Neutrophil (primary cell): ENCODE measurements around the gene NOXA1.

Experiments used
- H3K27ac ChIP-seq: fragments of 200-600 bp; sonication (generic); 2 replicates; pipeline ENCODE4 v1.5.1; 2016; ENCODE audit warnings: mild to moderate bottlenecking, moderate library complexity
- H3K27me3 ChIP-seq: fragments of 200-600 bp; sonication (generic); 2 replicates; pipeline ENCODE4 v1.6.0; 2016; ENCODE audit warnings: mild to moderate bottlenecking
- H3K36me3 ChIP-seq: fragments of 200-600 bp; sonication (generic); 2 replicates; pipeline ENCODE4 v1.5.1; 2017
- H3K4me1 ChIP-seq, 2 experiments: fragments of 200-600 bp in 1 of 2; sonication (generic) in 1 of 2; 1 replicate in 1 of 2; 2 replicates in 1 of 2; pipeline versions ENCODE4 v1.5.1 to v1.6.1; 2013 to 2016; ENCODE audit warnings: low read depth in 1 of 2, low read length in 1 of 2, mild to moderate bottlenecking in 1 of 2, moderate library complexity in 1 of 2; ENCODE audit not compliant: control insufficient read depth in 1 of 2, insufficient read depth in 1 of 2
- H3K4me3 ChIP-seq, 2 experiments: fragments of 200-600 bp in 1 of 2; sonication (generic) in 1 of 2; 1 replicate in 1 of 2; 2 replicates in 1 of 2; pipeline ENCODE4 v1.5.1; 2013 to 2016; ENCODE audit warnings: low read depth in 1 of 2, low read length in 1 of 2, mild to moderate bottlenecking in 1 of 2, moderate library complexity in 1 of 2
- H3K9me3 ChIP-seq: fragments of 200-600 bp; sonication (generic); 2 replicates; pipeline ENCODE4 v1.5.1; 2016
- TF ChIP-seq, protein P1 (sequence below): fragments of 200-600 bp; sonication (generic); IDR thresholded peaks from 2 replicates; pipeline ENCODE4 v1.5.1; 2016; ENCODE audit warnings: antibody characterized with exemption

The NOXA1 gene

DNA sequence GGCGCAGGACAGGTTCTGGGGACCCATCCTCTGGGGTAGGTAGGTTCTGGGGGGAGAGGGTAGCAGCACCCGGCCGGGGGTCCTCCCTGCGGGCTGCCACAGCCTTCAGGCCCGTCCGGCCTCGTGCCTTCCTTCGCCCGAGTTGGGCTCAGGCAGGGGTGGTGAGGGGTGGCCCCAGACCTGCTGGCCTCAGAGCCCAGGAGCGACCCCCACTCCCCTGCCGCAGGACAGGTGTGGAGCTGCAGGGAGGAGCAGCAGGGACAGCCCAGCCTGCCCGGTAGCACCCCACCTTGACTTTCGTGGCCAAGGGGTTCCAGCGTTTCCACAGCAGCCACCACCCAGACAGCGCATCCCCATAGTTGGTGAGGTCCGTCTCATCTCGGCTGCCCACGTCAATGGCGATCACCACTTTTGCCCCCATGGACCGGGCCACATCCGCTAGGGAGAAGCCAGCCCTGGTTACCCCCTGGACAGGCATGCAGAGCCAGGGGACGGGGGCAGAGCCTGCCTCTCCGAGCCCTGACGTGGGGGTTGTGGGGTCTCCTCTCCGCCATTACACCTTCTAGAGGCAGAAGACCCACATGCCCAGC is 39.3 kb downstream of the NOXA1 start:
- TF ChIP-seq, protein P1, sequence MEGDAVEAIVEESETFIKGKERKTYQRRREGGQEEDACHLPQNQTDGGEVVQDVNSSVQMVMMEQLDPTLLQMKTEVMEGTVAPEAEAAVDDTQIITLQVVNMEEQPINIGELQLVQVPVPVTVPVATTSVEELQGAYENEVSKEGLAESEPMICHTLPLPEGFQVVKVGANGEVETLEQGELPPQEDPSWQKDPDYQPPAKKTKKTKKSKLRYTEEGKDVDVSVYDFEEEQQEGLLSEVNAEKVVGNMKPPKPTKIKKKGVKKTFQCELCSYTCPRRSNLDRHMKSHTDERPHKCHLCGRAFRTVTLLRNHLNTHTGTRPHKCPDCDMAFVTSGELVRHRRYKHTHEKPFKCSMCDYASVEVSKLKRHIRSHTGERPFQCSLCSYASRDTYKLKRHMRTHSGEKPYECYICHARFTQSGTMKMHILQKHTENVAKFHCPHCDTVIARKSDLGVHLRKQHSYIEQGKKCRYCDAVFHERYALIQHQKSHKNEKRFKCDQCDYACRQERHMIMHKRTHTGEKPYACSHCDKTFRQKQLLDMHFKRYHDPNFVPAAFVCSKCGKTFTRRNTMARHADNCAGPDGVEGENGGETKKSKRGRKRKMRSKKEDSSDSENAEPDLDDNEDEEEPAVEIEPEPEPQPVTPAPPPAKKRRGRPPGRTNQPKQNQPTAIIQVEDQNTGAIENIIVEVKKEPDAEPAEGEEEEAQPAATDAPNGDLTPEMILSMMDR: no peak
- Histone ChIP-seq H3K36me3 (no peaks in the 10 kb centered on the region), H3K27me3 (peaks cover 70% of the 10 kb centered on the region), H3K27ac (no peak overlapping the region), H3K4me3 (no peak overlapping the region), H3K4me1 (peaks cover 5 to 16% of the 10 kb centered on the region in 2 experiments), H3K9me3 (no peaks in the 10 kb centered on the region)

DNA sequence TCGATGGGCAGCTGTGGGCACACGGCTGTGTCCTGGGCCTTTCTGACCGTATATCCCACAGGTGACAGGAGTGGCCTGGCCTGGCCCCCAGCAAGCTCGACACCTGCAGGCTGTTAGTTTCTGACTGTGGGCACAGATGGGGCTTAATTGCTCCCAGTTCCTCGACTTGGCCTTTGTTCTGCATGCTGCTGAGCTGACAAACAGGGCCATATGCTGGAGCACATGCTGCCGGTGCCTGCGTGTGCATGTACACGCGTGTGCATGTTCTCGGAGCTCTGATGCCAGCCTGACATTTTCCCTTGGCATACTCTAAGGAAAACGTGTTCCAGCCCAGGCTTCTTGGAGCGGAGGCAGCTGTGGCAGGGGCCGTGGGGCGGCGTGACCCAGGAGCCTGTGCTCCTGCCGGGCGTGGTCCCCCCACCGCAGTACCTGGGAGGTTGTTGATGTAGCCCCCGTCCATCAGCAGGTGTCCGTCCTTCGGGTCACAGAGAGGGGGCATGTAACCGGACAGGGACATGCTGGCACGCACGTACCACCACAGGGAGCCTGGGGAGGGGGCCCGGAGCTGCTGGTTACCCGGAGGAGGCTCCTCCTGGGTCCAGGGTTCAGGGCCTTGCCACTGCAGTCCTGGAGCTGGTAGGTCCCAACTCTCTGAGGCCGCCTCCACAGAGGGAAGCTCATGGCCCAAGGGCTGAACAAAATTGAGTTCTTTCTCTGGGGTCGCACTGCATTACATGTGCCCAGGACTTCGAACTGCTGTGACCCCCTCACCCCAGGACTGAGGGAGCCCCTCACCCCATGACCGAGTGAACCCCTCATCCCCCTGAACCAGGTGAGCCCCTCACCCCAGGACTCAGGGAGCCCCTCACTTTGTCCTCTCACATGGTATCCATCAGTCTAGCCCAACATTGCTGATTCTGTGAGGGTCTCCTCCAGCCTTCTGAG is 40.1 kb downstream of the NOXA1 start:
- Histone ChIP-seq H3K27ac (no peak overlapping the region), H3K36me3 (no peaks in the 10 kb centered on the region), H3K4me3 (no peak overlapping the region), H3K9me3 (no peaks in the 10 kb centered on the region), H3K27me3 (peaks cover 64% of the 10 kb centered on the region), H3K4me1 (peaks cover 5 to 16% of the 10 kb centered on the region in 2 experiments)
- TF ChIP-seq, protein P1: no peak

DNA sequence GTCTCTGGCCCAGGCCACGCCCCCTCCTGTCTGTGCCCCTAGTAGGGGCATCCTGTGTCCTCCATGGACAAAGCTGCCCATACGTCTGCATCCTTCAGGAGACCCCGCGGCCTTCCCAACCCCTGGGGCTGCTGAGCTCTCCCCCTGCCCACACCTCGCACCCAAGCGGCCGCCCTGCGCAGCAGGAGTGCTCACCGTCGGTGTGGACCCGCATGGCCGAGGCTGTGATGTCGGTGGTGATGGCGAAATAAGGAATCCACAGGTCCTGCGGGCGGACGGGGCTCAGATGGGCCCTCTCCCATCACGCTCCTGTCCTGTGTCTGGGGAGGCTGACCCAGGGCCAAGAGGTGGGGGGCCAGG is 40.7 kb downstream of the NOXA1 start:
- TF ChIP-seq, protein P1: no peak
- H3K27me3 ChIP-seq: peaks cover 64% of the 10 kb centered on the region
- H3K27ac ChIP-seq: no peak overlapping the region
- H3K4me1 ChIP-seq: peaks cover 5 to 11% of the 10 kb centered on the region in 2 experiments
- no peaks in the 10 kb centered on the region for H3K36me3 ChIP-seq
- H3K4me3 ChIP-seq: no peak overlapping the region
- no peaks in the 10 kb centered on the region for H3K9me3 ChIP-seq

DNA sequence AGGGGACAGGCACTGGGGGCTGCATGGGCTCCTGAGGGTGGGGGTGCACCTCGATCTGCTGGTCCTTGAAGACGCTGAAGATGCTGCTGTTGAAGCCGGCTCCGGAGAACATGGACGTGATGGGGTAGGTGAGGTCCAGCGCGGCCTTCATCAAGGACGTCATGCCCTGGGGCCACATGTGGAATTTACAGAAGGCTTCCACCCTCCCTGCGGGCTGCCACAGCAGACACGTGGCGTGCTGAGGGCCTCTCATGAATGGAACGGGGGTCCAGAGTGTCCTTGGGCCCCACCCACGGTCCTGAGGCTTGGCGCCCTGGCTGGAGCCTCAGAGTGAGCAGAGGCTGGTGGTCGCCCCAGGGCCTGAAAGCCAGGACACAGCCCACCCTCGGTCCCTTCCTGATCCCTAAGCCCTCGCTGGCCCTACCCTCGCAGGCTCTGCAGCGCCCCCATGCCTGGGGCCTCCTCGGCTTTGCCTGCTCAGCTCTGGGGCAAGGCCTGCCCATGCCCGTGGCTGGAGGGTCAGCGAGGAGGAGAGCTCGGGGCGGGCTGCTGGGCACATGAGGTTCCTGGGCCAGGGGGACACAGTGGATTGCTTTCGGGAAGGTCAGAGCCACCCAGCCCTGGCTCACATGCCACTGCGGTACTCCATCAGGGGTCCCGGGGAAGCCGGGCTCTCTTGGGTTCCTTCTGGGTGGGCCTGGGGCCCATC is 41.3 kb downstream of the NOXA1 start:
- Histone ChIP-seq H3K36me3 (no peaks in the 10 kb centered on the region), H3K9me3 (no peaks in the 10 kb centered on the region), H3K27me3 (peaks cover 64% of the 10 kb centered on the region), H3K4me3 (no peak overlapping the region), H3K4me1 (peaks cover 3 to 8% of the 10 kb centered on the region in 2 experiments), H3K27ac (no peak overlapping the region)
- TF ChIP-seq, protein P1: no peak

DNA sequence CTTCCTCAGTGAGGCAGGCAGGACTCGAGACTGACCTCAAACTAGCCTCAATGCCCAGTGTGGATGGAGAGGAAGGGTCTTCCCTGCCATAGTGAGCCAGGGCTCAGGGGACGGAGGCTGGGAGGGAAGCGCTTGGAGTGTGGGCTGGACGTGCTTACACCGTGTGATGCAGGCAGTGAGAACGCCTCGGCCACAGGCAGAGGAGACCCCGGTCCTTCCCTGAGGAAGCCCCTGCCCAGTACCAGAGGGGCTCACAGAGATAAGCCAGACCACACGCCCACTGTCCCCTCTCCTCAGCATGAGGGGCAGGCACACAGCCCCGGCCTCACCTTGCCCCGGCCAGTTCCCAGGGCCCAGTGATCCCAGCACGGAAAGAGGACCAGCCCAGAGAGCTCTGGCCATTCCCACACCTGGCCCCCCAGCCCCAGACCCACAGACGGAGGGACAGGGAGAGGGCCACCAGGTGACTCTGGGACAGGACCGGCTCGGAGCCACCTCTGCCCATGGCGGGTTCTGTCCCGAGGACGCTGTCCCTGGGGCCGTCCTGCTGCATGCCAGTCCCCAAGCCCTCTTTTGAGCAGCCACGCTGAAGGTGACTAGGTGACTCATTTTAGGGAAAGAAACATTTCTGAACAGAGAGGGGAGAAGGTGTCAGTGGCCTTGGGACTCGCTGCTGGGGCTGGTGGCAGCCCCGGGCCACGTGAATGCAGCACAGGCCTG is 42.0 kb downstream of the NOXA1 start:
- H3K4me1 ChIP-seq: peaks cover 0 to 5% of the 10 kb centered on the region in 2 experiments
- no peaks in the 10 kb centered on the region for H3K36me3 ChIP-seq
- H3K27me3 ChIP-seq: peaks cover 64% of the 10 kb centered on the region
- H3K9me3 ChIP-seq: no peaks in the 10 kb centered on the region
- H3K4me3 ChIP-seq: no peak overlapping the region
- TF ChIP-seq, protein P1: no peak
- H3K27ac ChIP-seq: no peak overlapping the region
